Activated B cell treated with CpG ODN at 0.5 μM for 24 hours (primary cell): ENCODE data around the gene STPG3. TPM values are rescaled to one million over a fixed set of nuclear protein-coding genes. Genes with fewer than 3 reads are reported as not detected.
"Not testable (repeated sequence)": the region's sequence is repeated elsewhere in the genome, so short reads cannot be mapped to it uniquely, and the experiment has no call there.

Experiments
- ATAC-seq: fragments of 200-7000 bp; cut with Tn5 transposase; one replicate; pipeline ENCODE4 v1.10.0; 2021; ENCODE audit warnings: low read depth, mild to moderate bottlenecking, moderate library complexity
- CTCF ChIA-PET: fragments of 350-600 bp; sonication (Branson Sonifier 250); formaldehyde crosslinking; loops from one replicate; lab custom pipeline; 2021; ENCODE audit warnings: antibody characterized with exemption; lab: Charles Lee
- POLR2A ChIA-PET: fragments of 350-600 bp; sonication (Branson Sonifier 250); formaldehyde crosslinking; loops from one replicate; lab custom pipeline; 2021; ENCODE audit warnings: antibody characterized with exemption; lab: Charles Lee
- DNase-seq: peaks from one replicate; pipeline ENCODE4 v3.0.0; 2022
- H3K27ac Mint-ChIP-seq: one replicate; pipeline ENCODE4 v1.8.0; 2020; ENCODE audit warnings: mixed read lengths
- H3K27me3 Mint-ChIP-seq: one replicate; pipeline ENCODE4 v1.8.0; 2021; ENCODE audit warnings: mixed read lengths
- H3K36me3 Mint-ChIP-seq: one replicate; pipeline ENCODE4 v1.8.0; 2021; ENCODE audit warnings: low read depth, mixed read lengths
- H3K4me1 Mint-ChIP-seq: one replicate; pipeline ENCODE4 v1.8.0; 2021; ENCODE audit warnings: mixed read lengths
- H3K4me3 Mint-ChIP-seq: one replicate; pipeline ENCODE4 v1.8.0; 2020; ENCODE audit warnings: mild to moderate bottlenecking, mixed read lengths
- H3K9me3 Mint-ChIP-seq: one replicate; pipeline ENCODE4 v1.8.0; 2020; ENCODE audit warnings: mixed read lengths
- intact Hi-C: fragments of 100-400 bp; cut with micrococcal nuclease; formaldehyde crosslinking; loops from one replicate; pipeline ENCODE4 v1.15.1; 2024
- total RNA-seq: library from RNA; stranded (reverse); gene quantifications from 2 replicates; pipeline ENCODE4 v1.2.3, GENCODE V29; 2022
- TF ChIP-seq, protein P1 (sequence below): fragments of 200-600 bp; IDR thresholded peaks from one replicate; pipeline ENCODE4 v1.8.0; 2022; ENCODE audit warnings: antibody characterized with exemption, mild to moderate bottlenecking

STPG3 gene
- total RNA-seq, 1 donor from 2014 or later: not detected

DNA sequence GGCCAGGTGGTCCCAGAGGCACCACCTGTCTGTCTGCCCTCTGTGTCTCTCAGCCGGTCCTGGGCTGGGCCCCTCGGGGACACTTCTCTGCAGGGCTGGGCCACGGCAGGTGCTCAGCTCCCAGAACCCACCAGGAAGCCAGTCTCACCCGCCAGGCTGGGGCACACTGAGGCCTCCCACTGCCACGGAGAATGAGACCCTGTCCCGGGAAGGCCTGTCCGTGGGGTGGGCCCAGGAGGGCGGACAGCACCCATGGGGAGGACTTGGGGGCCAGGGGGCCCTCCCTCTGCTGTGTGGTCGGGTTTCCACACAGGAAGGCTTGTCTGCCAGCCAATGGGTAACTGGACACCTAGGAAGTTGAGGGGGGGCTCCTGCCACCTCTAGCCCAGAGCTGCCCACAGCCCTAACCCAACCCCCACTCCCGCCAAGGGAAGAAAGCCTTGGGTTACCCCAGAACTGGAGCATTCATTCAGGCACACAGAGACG lies 14.1 kb upstream of the STPG3 start:
- H3K4me3 Mint-ChIP-seq: peak overlapping the region; percentile 41
- DNase-seq (no peak), ATAC-seq (no peak)
- POLR2A ChIA-PET: interaction anchor here (0.6 to 1.8 kb wide), 16 partner anchors 11 to 208 kb away, joined by 3 to 9 read pairs (median 6); partner anchors contain the start of genes ANAPC2, DPP7, MAN1B1 and SSNA1
- H3K27ac Mint-ChIP-seq: no peak overlapping the region
- peaks cover 47% of the 10 kb centered on the region for H3K4me1 Mint-ChIP-seq
- intact Hi-C loops: loop anchor here (1.0 kb wide), 6 partner anchors 37 to 208 kb away; partner anchors contain the start of genes ANAPC2, NPDC1, SSNA1 and TPRN
- CTCF ChIA-PET: interaction anchor here (0.6 to 1.9 kb wide), 30 partner anchors 10 to 344 kb away, joined by 3 to 13 read pairs (median 4); partner anchors contain the start of genes ANAPC2, MAN1B1, NDOR1 and NELFB
- peaks cover 3% of the 10 kb centered on the region for H3K36me3 Mint-ChIP-seq
- no peaks in the 10 kb centered on the region for H3K27me3 Mint-ChIP-seq
- no peaks in the 10 kb centered on the region for H3K9me3 Mint-ChIP-seq
- TF ChIP-seq, protein P1, sequence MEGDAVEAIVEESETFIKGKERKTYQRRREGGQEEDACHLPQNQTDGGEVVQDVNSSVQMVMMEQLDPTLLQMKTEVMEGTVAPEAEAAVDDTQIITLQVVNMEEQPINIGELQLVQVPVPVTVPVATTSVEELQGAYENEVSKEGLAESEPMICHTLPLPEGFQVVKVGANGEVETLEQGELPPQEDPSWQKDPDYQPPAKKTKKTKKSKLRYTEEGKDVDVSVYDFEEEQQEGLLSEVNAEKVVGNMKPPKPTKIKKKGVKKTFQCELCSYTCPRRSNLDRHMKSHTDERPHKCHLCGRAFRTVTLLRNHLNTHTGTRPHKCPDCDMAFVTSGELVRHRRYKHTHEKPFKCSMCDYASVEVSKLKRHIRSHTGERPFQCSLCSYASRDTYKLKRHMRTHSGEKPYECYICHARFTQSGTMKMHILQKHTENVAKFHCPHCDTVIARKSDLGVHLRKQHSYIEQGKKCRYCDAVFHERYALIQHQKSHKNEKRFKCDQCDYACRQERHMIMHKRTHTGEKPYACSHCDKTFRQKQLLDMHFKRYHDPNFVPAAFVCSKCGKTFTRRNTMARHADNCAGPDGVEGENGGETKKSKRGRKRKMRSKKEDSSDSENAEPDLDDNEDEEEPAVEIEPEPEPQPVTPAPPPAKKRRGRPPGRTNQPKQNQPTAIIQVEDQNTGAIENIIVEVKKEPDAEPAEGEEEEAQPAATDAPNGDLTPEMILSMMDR: no peak

DNA sequence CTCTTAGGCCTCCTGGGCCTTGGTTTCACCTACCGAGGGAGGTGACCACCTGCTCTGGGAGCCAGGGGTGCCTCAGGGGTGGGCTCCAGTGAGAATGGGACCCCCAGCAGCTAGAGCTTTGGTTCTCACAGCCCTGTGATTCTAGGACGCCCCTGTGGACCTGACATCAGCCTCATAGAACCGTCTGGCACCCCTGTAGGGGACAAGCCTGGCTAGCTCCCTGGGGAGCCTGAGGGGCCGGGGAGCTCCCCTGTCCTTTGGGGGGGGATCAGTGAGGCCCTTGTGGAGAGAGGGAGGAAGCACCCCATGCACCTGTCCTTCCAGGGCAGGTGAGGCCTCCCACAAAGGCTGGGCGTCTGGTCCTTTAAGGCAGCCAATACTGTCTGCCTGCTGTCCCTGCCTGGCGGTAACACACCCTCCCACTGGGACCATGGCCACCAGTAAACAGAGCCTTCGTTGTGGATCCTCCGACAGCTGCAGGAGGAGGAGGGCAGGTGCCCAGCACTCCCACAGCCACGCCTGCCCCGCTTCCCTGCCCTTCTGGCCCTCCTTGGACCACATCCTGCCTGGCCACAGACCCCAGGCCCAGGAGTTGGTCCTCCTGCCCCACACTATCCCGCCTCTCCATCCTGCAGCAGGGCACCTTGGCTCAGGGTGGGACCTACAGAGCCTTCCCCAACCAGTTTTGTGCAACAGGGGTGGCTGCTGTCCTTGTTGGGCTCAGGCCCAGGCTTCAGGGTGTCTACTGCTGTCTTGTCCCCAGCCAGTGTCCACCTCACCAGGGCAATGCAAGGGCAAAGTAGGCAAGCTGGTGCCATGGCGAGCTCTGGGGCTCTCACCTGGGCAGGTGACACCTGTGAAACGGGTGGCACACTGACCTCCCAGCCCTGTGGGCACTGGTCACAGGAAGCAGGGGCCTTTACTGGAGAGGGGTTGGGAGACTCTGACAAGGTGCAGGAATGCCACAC lies 13.0 kb upstream of the STPG3 start:
- H3K27me3 Mint-ChIP-seq: no peaks in the 10 kb centered on the region
- ChIA-PET POLR2A (interaction anchor here (0.6 to 1.8 kb wide), 3 partner anchors 48 to 70 kb away, joined by 4 to 9 read pairs (median 8); partner anchors contain the start of genes ANAPC2 and SSNA1), CTCF (interaction anchor here (0.6 to 1.9 kb wide), 6 partner anchors 20 to 191 kb away, joined by 3 to 13 read pairs (median 4); no protein-coding TSS in a partner anchor)
- H3K27ac Mint-ChIP-seq: no peak overlapping the region
- H3K4me1 Mint-ChIP-seq: peaks cover 56% of the 10 kb centered on the region
- intact Hi-C loops: no loop called here
- H3K9me3 Mint-ChIP-seq: no peaks in the 10 kb centered on the region
- ATAC-seq (no peak), DNase-seq (no peak)
- H3K36me3 Mint-ChIP-seq: peaks cover 13% of the 10 kb centered on the region
- H3K4me3 Mint-ChIP-seq: no peak overlapping the region
- TF ChIP-seq, protein P1: no peak

DNA sequence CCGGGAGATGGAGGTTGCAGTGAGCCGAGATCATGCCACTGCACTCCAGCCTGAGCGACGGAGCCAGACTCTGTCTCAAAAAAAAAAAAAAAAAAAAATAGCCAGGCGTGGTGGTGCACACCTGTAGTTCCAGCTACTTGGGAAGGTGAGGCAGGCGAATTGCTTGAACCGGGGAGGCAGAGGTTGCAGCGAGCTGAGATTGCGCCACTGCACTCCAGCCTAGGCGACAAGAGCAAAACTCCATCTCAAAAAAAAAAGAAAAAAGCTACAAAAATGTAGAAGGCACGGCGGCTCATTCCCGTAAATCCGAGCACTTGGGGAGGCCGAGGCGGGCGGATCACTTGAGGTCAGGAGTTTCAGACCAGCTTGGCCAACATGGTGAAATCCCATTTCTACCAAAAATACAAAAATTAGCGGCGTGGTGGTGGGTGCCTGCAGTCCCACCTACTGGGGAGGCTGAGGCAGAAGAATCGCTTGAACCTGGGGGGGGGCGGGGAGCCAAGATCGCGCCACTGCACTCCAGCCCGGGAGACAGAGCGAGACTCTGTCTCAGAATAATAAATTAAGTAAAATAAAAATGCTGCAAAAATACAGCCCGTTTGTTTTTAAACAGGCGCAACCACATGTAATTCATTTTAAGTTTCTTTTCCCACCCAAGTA lies 11.4 kb upstream of the STPG3 start:
- not testable (repeated sequence) for DNase-seq

DNA sequence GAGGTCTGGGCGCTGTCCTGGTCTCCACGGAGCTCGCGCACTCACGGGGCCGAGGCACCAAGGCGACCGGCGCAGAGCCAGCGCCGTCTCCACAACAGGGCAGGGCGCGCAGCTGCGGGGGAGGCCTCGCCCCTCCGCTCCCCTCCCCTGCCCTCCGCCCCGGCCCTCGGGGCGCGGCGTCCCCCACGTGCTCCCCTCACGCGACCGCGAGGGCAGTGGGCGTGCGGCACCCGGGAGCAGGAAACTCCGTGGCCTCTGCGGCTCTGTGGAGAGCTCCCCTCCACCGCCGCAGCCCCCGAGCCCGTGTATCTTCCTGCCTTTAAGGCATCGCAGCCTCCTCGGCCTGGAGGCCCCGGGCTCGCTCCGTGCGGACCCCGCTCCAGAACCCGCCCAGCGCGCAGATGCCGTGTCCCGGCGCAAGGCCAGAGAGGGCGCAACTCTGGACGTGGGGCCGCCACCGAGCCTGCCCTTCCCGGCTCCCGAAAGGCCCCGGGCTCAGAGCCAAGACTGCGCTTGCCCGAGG lies 10.7 kb upstream of the STPG3 start:
- H3K36me3 Mint-ChIP-seq: peaks cover 25% of the 10 kb centered on the region
- peak overlapping the region; percentile 66 for H3K27ac Mint-ChIP-seq
- intact Hi-C loops: loop anchor here (2.0 to 5.0 kb wide), 6 partner anchors 28 to 450 kb away; partner anchors contain the start of genes EXD3, NOXA1, TMEM141 and TOR4A
- H3K9me3 Mint-ChIP-seq: no peaks in the 10 kb centered on the region
- ChIA-PET POLR2A (interaction anchor here (0.6 to 6.2 kb wide), 66 partner anchors 9 to 836 kb away, joined by 3 to 160 read pairs (median 4); partner anchors contain the start of genes ABCA2, AJM1, ANAPC2 and ARRDC1), CTCF (interaction anchor here (1.3 to 1.6 kb wide), 3 partner anchors 23 to 194 kb away, joined by 3 to 6 read pairs (median 4); partner anchors contain the start of gene NPDC1)
- DNase-seq (no peak), ATAC-seq (peak; percentile 16)
- peak overlapping the region; percentile 70 for H3K4me3 Mint-ChIP-seq
- TF ChIP-seq, protein P1: no peak
- H3K4me1 Mint-ChIP-seq: peaks cover 53% of the 10 kb centered on the region
- H3K27me3 Mint-ChIP-seq: no peaks in the 10 kb centered on the region

More for the DNA sequence above, 11.4 kb upstream of the STPG3 start:
- peaks cover 60% of the 10 kb centered on the region for H3K4me1 Mint-ChIP-seq
- H3K9me3 Mint-ChIP-seq, H3K27me3 Mint-ChIP-seq, ATAC-seq: not testable (repeated sequence)
- ChIA-PET POLR2A (interaction anchor here (0.6 to 6.2 kb wide), 31 partner anchors 13 to 835 kb away, joined by 3 to 160 read pairs (median 5); partner anchors contain the start of genes ABCA2, ANAPC2, ARRDC1 and DPP7), CTCF (interaction anchor here (1.3 kb wide), 1 partner anchor 110 kb away, joined by 3 read pairs; no protein-coding TSS in a partner anchor)
- peak overlapping the region; percentile 70 for H3K4me3 Mint-ChIP-seq
- peak overlapping the region; percentile 66 for H3K27ac Mint-ChIP-seq
- H3K36me3 Mint-ChIP-seq: peaks cover 25% of the 10 kb centered on the region
- intact Hi-C loops: loop anchor here (2.0 to 5.0 kb wide), 6 partner anchors 29 to 449 kb away; partner anchors contain the start of genes EXD3, NOXA1, TMEM141 and TOR4A
